NCI-H524 (cell line): Measurements from ENCODE around the gene HUNK.
"Not testable (repeated sequence)": the region's sequence is repeated elsewhere in the genome, so short reads cannot be mapped to it uniquely, and the experiment has no call there.

ENCODE experiments used
- DNase-seq, 2 experiments: peaks; one replicate each; lab custom pipeline; 2025; lab: John Stamatoyannopoulos, UW

Gene HUNK

DNA sequence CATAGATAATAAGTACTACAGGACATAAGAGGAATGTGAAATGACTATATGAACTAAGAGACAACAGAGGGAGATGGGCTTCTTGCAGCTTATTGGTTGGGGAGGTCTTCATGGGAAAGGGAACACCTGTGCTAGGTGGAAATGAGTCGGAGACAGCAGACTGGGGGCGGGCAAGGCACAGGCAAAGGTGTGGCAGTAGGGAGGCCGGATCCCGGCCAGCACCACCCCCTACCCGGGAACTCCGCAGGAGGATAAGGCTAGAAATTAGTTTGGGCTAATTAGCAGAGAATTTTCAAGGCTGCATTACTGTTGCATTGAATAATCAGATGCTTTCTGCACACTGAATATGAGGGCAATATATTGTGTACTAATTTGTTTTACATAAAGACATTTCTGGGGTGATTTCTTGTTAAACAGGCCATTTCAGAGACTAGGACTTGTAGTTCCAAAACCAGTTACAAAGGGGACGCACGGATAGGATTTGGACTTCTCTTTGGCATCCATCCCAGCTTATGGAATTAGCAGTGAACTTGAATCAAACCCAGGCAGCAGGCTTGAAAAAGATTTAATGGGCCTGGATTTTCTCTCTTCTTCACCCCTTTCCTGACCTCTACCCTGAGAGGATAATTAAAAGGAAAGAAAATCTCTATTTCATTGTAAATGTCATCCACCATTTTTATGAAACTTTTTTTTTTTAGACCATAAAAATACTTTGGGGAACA is 2.2 kb upstream of the HUNK start:
- peak in 1 of 2 experiments; percentile 45 for DNase-seq

DNA sequence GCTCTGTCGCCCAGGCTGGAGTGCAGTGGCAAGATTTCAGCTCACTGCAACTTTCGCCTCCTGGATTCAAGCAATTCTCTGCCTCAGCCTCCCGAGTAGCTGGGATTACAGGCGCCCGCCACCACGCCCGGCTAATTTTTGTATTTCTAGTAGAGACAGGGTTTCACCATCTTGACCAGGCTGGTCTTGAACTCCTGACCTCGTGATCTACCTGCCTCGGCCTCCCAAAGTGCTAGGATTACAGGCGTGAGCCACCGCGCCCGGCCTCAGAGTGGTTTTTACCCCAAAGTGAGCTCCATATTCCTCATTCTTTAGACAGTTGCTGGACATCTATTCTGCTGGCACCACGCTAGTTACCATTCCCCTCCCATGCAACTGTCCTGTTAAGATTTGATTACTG is 1.4 kb upstream of the HUNK start:
- not testable (repeated sequence) for DNase-seq

DNA sequence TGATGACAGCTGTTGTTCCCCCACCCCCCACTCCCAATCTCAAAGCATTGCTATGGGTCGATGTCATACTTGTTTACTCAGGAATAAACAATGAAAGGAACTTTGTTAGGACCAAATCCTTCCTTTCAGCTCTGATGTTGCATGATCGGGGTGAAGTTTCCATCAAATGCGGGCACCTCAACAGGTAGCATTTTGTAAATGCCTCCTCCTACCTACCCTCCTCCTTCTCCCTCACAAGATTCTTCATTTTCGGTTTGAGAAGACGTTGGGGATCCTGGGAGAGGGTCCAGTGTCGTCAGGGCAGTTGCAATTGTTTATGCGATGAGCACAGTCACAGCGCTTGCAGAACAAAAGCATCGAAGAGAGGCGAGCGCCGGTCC is 758 bp upstream of the HUNK start:
- no peak for DNase-seq

DNA sequence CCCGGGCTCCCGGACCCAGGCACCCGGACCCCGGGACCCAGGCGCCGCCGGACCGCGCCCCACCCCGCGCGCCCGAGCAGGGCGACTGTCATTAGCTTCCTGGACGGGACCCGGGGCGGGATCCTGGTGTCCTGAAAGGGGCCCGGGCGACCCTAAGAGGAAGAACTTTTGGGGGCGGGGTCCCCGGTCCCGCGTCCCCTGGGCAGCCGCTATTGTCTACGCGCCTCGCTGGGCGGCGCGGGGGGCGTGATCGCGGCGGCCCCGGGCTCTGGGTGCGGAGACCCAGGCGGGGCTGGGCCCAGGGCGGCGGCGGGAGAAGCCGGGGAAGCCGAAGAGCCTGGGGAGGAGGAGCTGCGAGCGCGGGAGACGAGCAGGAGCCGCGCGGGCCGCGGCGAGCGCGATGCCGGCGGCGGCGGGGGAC is 465 bp downstream of the HUNK start:
- DNase-seq, result no peak

DNA sequence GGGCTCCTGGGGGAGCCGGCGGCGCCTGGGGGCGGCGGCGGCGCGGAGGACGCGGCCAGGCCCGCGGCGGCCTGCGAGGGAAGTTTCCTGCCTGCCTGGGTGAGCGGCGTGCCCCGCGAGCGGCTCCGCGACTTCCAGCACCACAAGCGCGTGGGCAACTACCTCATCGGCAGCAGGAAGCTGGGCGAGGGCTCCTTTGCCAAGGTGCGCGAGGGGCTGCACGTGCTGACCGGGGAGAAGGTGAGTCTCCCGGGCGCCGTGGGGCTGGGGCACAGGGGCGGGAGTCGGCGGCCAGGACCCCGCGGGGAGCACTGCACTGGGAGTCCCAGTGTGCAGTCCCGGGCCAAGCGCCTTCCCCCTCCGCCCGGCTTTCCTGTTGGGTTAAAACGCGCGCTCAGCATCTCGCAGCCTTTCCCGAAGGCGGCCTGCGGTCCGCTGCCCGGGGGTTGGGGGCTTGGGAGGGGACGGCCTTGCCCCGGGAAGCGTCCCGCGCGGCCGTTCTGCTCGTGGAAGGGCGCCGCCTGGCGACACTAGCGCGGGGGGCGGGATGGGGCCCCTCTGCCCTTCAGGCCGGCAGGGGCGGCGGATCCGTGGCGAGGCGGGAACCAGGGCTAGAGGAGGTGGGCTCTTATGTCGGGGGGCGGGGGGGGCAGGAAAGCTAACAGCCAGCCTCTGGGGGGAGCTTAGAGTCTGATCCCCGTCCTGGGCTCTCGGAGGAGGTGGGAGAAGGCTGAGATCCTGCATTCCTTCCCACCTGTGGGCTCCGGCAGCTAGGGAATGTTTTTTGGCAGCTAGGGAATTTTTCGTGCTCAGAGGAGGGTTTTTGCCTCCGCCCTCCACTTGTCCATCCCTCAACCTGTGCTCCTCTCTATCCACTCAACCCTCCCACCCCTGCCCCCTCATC is 1.1 kb downstream of the HUNK start:
- DNase-seq, result peak; percentile 42 to 67

- peak in 1 of 2 experiments; percentile 54 for DNase-seq
Observed at GRCh38 chr21:31874812-31875212, 2.0 kb downstream of the HUNK start.

GRCh38 chr21:31875496-31876015 is 2.7 kb downstream of the HUNK start:
- no peak for DNase-seq

- DNase-seq, result no peak
Observed at GRCh38 chr21:31877463-31877957, 4.7 kb downstream of the HUNK start.

DNA sequence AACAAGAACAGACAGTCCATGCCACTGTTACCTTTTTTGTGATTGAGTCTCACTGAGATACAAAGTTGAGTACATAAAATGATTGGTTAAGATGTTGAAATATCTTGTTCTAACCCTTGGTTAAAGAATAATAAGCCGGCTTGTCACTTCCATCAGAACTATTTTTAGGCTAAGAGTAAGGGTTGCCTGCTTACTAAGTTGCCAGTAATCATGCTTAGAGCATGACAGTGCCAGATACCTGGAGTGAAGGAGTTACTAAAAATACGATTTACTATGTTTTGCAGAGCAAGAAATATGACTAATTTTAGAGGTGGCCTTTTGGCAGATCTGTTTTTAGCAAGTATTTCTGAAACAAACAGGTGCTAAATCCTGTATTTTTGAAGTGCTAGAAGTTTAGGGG is 6.0 kb downstream of the HUNK start:
- no peak for DNase-seq

DNA sequence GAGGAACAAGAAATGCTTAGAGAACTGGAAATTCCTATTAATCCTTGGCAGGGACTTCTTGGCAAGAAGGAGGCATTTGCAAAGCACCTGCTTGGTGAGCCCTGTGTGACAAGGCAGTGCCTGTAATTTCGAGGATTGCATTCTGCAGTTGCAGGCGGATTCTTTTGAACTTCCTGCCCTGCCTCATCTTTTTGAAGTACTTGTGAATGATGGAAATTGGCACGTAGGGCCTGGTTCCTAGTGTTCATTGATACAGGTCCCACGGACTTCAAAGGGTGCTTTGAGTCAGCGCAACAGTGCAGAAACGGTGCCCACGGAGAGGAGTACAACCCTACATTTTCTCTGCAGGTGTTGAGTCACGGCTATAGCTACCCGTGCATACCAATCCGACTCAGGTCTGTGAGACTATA is 6.4 kb downstream of the HUNK start:
- DNase-seq, result peak in 1 of 2 experiments; percentile 35

- peak; percentile 77 to 91 for DNase-seq
Observed at GRCh38 chr21:31879911-31880310, 7.1 kb downstream of the HUNK start.

DNA sequence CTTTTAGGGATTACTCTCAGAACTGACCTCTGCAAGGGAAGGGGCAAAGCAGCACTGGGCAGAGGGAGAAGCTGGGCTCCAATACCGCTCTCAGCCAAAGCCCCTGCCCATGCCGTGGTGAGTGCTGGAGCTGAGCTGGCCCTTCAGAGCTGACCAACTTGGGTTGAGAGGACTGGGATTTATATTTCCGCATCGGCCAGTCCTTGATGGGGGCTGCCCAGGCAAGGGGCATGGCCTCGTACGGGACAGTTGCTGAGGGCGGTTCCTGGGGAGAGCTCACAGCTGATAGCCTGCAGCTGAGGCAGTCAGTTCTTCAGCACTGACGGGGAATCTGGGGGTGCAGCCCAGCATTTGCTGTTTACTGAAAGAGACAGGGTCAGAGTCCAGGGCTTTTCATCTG is 8.0 kb downstream of the HUNK start:
- DNase-seq, result no peak

DNA sequence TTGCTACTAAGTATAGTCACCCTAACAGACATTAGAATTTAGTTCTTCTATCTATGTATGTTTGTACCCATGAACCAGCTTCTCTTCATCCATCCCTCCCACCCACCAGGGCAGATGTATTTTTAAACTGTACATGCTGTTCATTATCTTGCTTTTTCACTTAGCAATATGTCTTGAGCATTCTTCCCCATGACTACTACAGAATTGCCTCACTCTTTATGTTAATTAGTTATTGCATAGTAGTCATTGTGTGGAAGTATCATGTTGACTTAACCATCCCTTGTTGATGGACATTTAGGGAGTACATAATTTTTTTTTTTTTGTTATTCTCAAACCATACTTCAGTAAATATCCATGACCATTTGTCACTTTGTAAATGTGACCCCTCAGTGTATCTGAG is 9.9 kb downstream of the HUNK start:
- no peak for DNase-seq

- DNase-seq, result no peak
Observed at GRCh38 chr21:31885146-31885545, 12.3 kb downstream of the HUNK start.

GRCh38 chr21:31886915-31887314 is 14.1 kb downstream of the HUNK start:
- peak in 1 of 2 experiments; percentile 22 for DNase-seq

GRCh38 chr21:31887391-31887841 is 14.6 kb downstream of the HUNK start:
- DNase-seq, result no peak

DNA sequence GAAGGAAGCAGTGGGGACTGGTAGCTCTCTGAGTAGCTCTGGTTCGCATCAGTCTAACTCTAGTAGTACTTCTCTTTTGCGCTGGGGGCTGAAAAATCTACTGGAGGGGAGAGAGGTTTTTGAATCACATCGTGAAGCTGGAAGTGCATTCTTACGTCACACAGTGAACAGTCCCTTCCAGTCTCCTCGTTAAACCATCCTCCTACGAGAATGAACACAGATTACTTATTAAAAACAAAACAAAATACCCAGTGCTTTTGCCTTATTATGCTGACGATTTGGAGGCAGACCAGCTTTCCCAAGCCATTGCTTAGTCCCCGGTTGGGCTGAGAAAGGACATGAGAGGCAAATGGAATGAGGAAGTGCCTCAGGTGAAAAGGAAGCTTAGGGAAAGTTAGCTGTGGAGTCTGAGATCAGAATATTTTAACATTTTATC is 16.1 kb downstream of the HUNK start:
- no peak for DNase-seq

DNA sequence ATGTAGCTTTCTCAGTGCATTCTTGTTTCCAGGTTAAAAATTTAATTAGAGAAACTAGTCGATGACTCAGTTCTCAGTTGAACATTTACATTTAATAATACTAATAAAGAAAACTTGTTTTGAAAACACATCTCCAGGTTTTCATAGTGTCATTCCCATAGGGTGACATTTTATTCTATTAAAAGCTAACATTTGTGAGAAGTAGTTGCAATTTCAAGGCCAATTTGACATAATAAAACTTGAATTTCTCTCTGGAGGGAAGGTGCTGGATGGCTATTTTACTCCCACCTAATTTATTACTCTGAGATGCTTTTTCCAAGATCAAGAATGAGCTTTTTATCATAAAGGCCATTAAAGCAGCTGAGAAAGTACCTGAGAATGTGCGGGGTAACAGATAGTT is 16.6 kb downstream of the HUNK start:
- DNase-seq, result no peak

DNA sequence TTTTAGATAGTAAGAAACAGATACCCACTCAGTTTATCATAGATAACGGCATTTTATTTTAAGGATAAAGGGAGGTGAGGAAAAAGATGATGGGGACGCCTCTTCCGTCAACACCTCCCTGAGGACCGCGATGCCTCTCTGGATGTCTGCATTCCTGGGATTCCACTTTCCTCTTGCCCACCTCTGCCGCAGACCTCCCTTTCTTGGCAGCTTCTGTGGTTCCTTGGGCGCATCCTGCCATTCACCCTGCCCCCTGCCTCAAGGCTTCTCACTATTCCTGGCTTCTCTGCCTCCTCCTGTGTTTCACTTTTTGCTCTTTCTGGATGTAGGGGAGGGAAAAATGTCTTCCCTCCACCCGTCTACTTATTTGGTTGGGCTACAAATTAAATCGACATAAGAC is 19.9 kb downstream of the HUNK start:
- DNase-seq, result no peak

DNA sequence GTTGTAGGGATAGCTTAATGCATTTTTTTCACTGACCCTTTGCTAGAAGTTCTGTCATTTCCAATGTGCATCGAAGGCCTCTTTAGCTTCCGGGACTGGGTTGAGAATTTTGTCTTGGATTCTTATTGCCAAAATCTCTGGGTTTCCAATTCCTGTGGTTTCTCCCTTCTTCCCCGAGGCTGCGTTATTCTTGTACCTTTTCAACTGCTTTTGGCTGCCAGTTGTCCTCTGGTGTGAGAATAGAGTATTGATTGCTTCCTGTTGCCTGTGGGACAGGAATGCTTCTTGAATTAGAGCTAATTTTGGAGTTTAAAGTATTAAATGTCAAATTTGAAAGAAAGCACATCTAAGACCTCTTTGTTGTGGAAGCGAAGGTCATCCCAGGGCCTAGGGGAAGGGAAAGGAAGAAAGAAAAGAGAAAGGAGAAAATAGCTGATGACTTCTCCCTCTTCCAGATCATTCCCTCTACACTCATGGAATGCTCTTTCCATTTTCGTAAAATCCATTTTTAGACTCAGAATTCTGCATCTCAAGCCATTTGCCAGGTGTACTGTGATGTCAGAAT is 21.1 kb downstream of the HUNK start:
- no peak for DNase-seq

GRCh38 chr21:31894457-31894856 is 21.6 kb downstream of the HUNK start:
- DNase-seq, result no peak

DNA sequence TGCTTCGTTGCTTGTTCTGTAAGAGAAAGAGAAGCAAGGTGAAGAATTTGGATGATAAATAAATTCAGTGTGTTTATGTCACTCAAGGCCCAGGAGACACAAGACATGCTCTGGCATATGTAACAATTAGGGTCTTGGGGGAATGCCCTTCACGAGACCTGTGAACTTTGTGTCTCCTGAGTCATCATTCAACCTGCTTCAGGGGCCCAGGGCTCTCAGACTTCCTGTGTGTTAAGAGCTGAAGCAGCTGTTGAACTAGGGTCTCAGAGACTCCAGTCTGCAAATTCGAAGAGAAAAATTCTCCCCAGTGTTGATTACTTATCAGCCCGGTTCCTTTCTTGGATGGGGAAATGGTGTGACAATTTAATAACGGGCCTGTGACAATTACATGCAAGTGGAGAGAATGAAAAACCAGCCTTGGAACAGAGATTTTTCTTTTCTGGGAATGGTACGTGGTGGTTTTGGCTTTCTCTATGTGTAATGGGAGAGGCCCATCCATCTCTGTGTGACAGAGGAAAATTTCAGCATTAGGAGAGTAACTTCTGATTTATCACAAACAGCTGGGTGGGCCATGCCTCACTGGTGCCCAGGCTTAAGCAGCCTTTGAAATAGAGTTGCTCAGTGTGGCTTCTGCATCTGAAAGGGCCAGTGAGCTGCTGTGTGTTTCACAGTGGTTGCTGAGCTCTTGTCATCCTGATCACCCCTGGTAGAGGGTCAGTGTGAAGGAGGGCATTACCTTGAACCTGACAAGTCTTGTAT is 22.4 kb downstream of the HUNK start:
- no peak for DNase-seq
